Naive B cell (primary cell): ENCODE results near the gene DOCK8. TPM values are rescaled to one million over a fixed set of nuclear protein-coding genes. Genes with fewer than 3 reads are reported as not detected.
A peak's percentile ranks its signal among the peaks of the same experiment; 100 is the strongest.

Source experiments
- ATAC-seq, 2 donors: fragments of 150-1000 bp; cut with Tn5 transposase; 2 replicates each; pipeline ENCODE4 v1.10.0; 2021; ENCODE audit warnings: low read depth in 2 of 2, mild to moderate bottlenecking in 2 of 2, moderate library complexity in 2 of 2
- DNase-seq: peaks from one replicate; pipeline ENCODE4 v3.0.0; 2022
- H3K27ac Mint-ChIP-seq, 6 donors: one replicate each; pipeline ENCODE4 v1.8.0; 2020 to 2022; ENCODE audit warnings: mild to moderate bottlenecking in 6 of 6, mixed read lengths in 6 of 6, moderate library complexity in 5 of 6, inconsistent platforms in 2 of 6
- H3K27me3 Mint-ChIP-seq, 3 donors: one replicate each; pipeline ENCODE4 v1.8.0; 2021 to 2022; ENCODE audit warnings: mixed read lengths in 3 of 3, mild to moderate bottlenecking in 1 of 3
- H3K36me3 Mint-ChIP-seq, 2 donors: one replicate each; pipeline ENCODE4 v1.8.0; 2020 to 2022; ENCODE audit warnings: mixed read lengths in 2 of 2, inconsistent platforms in 1 of 2, mild to moderate bottlenecking in 1 of 2
- H3K4me1 Mint-ChIP-seq, 3 donors: one replicate each; pipeline ENCODE4 v1.8.0; 2020 to 2022; ENCODE audit warnings: mixed read lengths in 3 of 3, inconsistent platforms in 1 of 3, mild to moderate bottlenecking in 1 of 3, moderate library complexity in 1 of 3
- H3K4me3 Mint-ChIP-seq, 8 donors: one replicate each; pipeline ENCODE4 v1.8.0; 2020 to 2022; ENCODE audit warnings: mild to moderate bottlenecking in 8 of 8, mixed read lengths in 8 of 8, moderate library complexity in 8 of 8, inconsistent platforms in 2 of 8
- H3K9me3 Mint-ChIP-seq, 7 donors: one replicate each; pipeline ENCODE4 v1.8.0; 2020 to 2022; ENCODE audit warnings: mixed read lengths in 7 of 7, mild to moderate bottlenecking in 5 of 7, inconsistent platforms in 2 of 7, moderate library complexity in 1 of 7
- polyA plus RNA-seq, 6 donors: library from polyadenylated mRNA; unstranded; fragments of 300-500 nt; fragmentation: Illumina TruSeq; gene quantifications; one replicate each; pipeline ENCODE4 v1.2.3, GENCODE V29; 2021; ENCODE audit warnings: low read depth in 6 of 6

Gene DOCK8
- polyA plus RNA-seq, 6 donors from 2014 or later, result 15.3 to 109 (median 76.5) TPM

DNA sequence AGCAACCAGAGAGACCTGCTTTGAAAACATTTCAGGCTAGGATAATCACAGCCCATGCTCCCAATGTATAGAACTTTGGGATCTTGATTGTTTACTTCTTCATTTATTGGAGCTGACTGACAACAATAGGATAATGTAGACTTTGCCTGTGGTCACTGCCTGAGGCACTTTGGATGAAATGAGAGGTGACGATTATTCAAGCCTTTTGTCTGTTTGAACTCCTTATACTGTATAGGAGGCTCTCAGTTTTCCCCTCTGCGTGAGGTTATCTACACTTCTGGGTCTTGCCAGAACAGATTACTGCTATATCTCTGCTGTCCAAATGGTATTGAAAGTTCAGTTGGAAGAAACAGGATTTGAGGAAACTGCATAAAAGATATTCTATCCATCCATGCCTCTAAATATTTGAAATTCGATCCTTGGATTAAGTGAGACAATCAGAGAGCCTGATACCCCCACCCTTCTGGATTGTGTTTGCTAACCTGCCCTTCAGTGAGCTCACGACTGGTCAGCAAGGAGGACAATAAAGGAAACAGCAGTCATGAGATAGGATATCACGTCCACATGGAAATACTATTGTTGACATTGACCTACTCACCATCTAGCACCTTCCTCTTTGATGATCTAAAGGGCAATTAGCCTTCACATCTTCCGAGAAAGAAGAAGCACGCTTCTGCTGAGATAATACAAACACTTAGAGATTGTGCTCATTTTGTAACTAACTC is 98.1 kb downstream of the DOCK8 start:
- DNase-seq, result no peak
- Mint-ChIP-seq H3K4me3 (no peak overlapping the region), H3K9me3 (no peaks in the 10 kb centered on the region), H3K4me1 (no peaks in the 10 kb centered on the region), H3K27me3 (no peaks in the 10 kb centered on the region), H3K36me3 (peaks cover 8 to 14% of the 10 kb centered on the region in 2 donors), H3K27ac (peak overlapping the region in 1 of 6 donors; percentile 32)
- ATAC-seq, result no peak

GRCh38 chr9:316382-316965 is 101.8 kb downstream of the DOCK8 start:
- Mint-ChIP-seq H3K27me3 (no peaks in the 10 kb centered on the region), H3K4me3 (no peak overlapping the region), H3K4me1 (no peaks in the 10 kb centered on the region), H3K27ac (peak overlapping the region in 3 of 6 donors; percentile 33 to 76 (median 60)), H3K36me3 (peaks cover 11 to 13% of the 10 kb centered on the region in 2 donors), H3K9me3 (no peaks in the 10 kb centered on the region)
- ATAC-seq, result no peak
- DNase-seq, result no peak

GRCh38 chr9:318646-319045 is 104.0 kb downstream of the DOCK8 start:
- no peaks in the 10 kb centered on the region for H3K27me3 Mint-ChIP-seq
- no peak for DNase-seq
- no peak overlapping the region for H3K27ac Mint-ChIP-seq
- peaks cover 0 to 3% (median 0%) of the 10 kb centered on the region in 3 donors for H3K4me1 Mint-ChIP-seq
- no peaks in the 10 kb centered on the region for H3K9me3 Mint-ChIP-seq
- H3K4me3 Mint-ChIP-seq, result no peak overlapping the region
- ATAC-seq, result no peak
- H3K36me3 Mint-ChIP-seq, result peaks cover 16% of the 10 kb centered on the region in 2 donors

DNA sequence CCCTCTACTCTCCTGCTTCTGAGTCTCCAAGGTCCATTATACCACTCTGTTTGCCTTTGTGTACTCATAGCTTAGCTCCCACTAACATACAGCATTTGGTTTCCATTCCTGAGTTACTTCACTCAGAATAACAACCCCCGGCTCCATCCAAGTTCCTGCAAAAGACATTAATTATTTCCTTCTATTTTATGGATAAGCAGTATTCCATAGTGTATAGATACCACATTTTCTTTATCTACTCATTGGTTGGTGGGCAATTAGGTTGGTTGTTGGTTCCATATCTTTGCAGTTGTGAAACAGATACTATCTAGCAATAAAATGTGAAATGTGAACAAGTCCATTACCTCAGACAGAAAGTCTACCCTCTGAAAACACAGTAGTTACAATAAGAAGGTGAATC is 110.3 kb downstream of the DOCK8 start:
- H3K36me3 Mint-ChIP-seq, result peaks cover 8 to 16% of the 10 kb centered on the region in 2 donors
- H3K4me1 Mint-ChIP-seq, result peaks cover 0 to 5% (median 4%) of the 10 kb centered on the region in 3 donors

GRCh38 chr9:326667-327066 is 112.0 kb downstream of the DOCK8 start:
- DNase-seq, result no peak
- Mint-ChIP-seq H3K27me3 (no peaks in the 10 kb centered on the region), H3K9me3 (no peaks in the 10 kb centered on the region), H3K4me1 (peaks cover 0 to 5% (median 4%) of the 10 kb centered on the region in 3 donors), H3K36me3 (peaks cover 8 to 23% of the 10 kb centered on the region in 2 donors), H3K27ac (peak overlapping the region in 4 of 6 donors; percentile 1 to 79 (median 56)), H3K4me3 (no peak overlapping the region)
- ATAC-seq, result no peak

More for the DNA sequence above, 110.3 kb downstream of the DOCK8 start:
- ATAC-seq, result no peak
- H3K27me3 Mint-ChIP-seq, result no peaks in the 10 kb centered on the region
- no peaks in the 10 kb centered on the region for H3K9me3 Mint-ChIP-seq
- no peak overlapping the region for H3K4me3 Mint-ChIP-seq
- DNase-seq, result no peak
- H3K27ac Mint-ChIP-seq, result peak overlapping the region in 2 of 6 donors; percentile 83 to 88

DNA sequence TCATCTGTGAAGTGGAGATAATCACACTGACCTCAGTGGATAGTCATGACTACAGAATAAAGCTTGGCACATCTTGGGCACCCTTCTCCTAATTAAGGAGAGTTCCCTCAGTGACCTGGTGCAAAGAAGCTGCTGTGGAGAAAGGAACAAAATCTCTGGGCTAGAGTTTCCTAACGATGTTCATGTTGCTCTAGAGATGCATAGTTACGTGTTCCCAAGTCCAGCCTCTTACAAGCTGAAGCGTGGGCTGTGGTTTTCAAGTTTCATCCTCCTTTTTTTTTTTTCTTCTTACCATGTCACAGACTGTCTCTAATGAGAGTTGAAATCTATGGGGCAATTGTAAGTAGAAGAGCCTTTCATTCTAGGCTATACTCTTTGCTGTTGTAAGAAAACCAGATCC is 113.8 kb downstream of the DOCK8 start:
- ATAC-seq (no peak), DNase-seq (no peak)
- Mint-ChIP-seq H3K9me3 (no peaks in the 10 kb centered on the region), H3K4me1 (peaks cover 0 to 5% (median 3%) of the 10 kb centered on the region in 3 donors), H3K36me3 (peaks cover 5 to 22% of the 10 kb centered on the region in 2 donors), H3K27ac (peak overlapping the region in 1 of 6 donors; percentile 4), H3K27me3 (no peaks in the 10 kb centered on the region), H3K4me3 (no peak overlapping the region)

- no peaks in the 10 kb centered on the region for H3K27me3 Mint-ChIP-seq
- ATAC-seq, result no peak
- peaks cover 0 to 5% (median 0%) of the 10 kb centered on the region in 3 donors for H3K4me1 Mint-ChIP-seq
- no peak overlapping the region for H3K4me3 Mint-ChIP-seq
- no peak for DNase-seq
- H3K36me3 Mint-ChIP-seq, result peaks cover 20 to 35% of the 10 kb centered on the region in 2 donors
- peak overlapping the region in 1 of 6 donors; percentile 7 for H3K27ac Mint-ChIP-seq
- H3K9me3 Mint-ChIP-seq, result no peaks in the 10 kb centered on the region
Observed at GRCh38 chr9:331197-331596, 116.5 kb downstream of the DOCK8 start.

- H3K36me3 Mint-ChIP-seq, result peaks cover 34 to 35% of the 10 kb centered on the region in 2 donors
- no peak overlapping the region for H3K4me3 Mint-ChIP-seq
- peak overlapping the region in 2 of 6 donors; percentile 56 to 89 for H3K27ac Mint-ChIP-seq
- no peaks in the 10 kb centered on the region for H3K27me3 Mint-ChIP-seq
- peaks cover 0 to 3% (median 0%) of the 10 kb centered on the region in 3 donors for H3K4me1 Mint-ChIP-seq
- no peaks in the 10 kb centered on the region for H3K9me3 Mint-ChIP-seq
- ATAC-seq, result no peak
- DNase-seq, result no peak
Observed at GRCh38 chr9:335373-335772, 120.7 kb downstream of the DOCK8 start.

- no peaks in the 10 kb centered on the region for H3K9me3 Mint-ChIP-seq
- ATAC-seq, result no peak
Observed at GRCh38 chr9:336039-336438, 121.4 kb downstream of the DOCK8 start.

DNA sequence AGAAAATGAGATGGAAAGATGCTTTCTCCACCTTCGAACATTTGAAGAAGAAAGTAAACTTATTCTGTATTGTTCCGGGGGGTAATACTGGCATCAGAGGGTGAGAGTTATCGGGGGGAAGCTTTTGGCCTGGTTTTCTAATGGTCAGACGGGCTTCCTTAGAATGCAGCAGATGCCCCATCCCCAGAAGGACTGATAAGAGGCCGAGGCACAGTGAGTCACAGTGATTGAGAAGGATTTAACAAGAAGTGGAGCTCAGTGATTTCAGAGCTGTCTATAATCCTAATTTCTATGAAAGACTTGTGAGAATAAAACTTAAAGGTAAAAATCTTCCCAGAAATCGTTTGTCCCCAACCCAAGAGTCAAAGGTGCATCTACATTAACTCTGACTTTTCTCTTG is 123.9 kb downstream of the DOCK8 start:
- Mint-ChIP-seq H3K36me3 (peaks cover 33 to 46% of the 10 kb centered on the region in 2 donors), H3K9me3 (no peaks in the 10 kb centered on the region), H3K4me3 (no peak overlapping the region), H3K27me3 (no peaks in the 10 kb centered on the region), H3K27ac (peak overlapping the region in 3 of 6 donors; percentile 16 to 59 (median 22)), H3K4me1 (peaks cover 0 to 8% (median 0%) of the 10 kb centered on the region in 3 donors)
- DNase-seq (no peak), ATAC-seq (no peak)

More at GRCh38 chr9:336039-336438, 121.4 kb downstream of the DOCK8 start:
- peak overlapping the region in 5 of 6 donors; percentile 41 to 82 (median 72) for H3K27ac Mint-ChIP-seq
- H3K36me3 Mint-ChIP-seq, result peaks cover 28 to 34% of the 10 kb centered on the region in 2 donors
- no peak for DNase-seq
- H3K4me1 Mint-ChIP-seq, result peaks cover 0 to 3% (median 0%) of the 10 kb centered on the region in 3 donors
- H3K4me3 Mint-ChIP-seq, result no peak overlapping the region
- no peaks in the 10 kb centered on the region for H3K27me3 Mint-ChIP-seq

- Mint-ChIP-seq H3K4me3 (no peak overlapping the region), H3K4me1 (peaks cover 0 to 8% (median 4%) of the 10 kb centered on the region in 3 donors), H3K27me3 (no peaks in the 10 kb centered on the region), H3K36me3 (peaks cover 15 to 28% of the 10 kb centered on the region in 2 donors), H3K27ac (peak overlapping the region in 3 of 6 donors; percentile 21 to 44 (median 28)), H3K9me3 (no peaks in the 10 kb centered on the region)
- ATAC-seq (no peak), DNase-seq (no peak)
Observed at GRCh38 chr9:341634-342421, 127.2 kb downstream of the DOCK8 start.

- H3K4me3 Mint-ChIP-seq, result no peak overlapping the region
- no peaks in the 10 kb centered on the region for H3K27me3 Mint-ChIP-seq
- ATAC-seq (no peak), DNase-seq (no peak)
- peaks cover 0 to 5% (median 4%) of the 10 kb centered on the region in 3 donors for H3K4me1 Mint-ChIP-seq
- H3K9me3 Mint-ChIP-seq, result no peaks in the 10 kb centered on the region
- peaks cover 15 to 20% of the 10 kb centered on the region in 2 donors for H3K36me3 Mint-ChIP-seq
- H3K27ac Mint-ChIP-seq, result peak overlapping the region in 3 of 6 donors; percentile 22 to 62 (median 32)
Observed at GRCh38 chr9:343773-344172, 129.1 kb downstream of the DOCK8 start.

- Mint-ChIP-seq H3K27ac (peak overlapping the region in 1 of 6 donors; percentile 39), H3K36me3 (peaks cover 19 to 29% of the 10 kb centered on the region in 2 donors), H3K27me3 (no peaks in the 10 kb centered on the region), H3K4me3 (no peak overlapping the region), H3K4me1 (peaks cover 16 to 18% (median 17%) of the 10 kb centered on the region in 3 donors), H3K9me3 (no peaks in the 10 kb centered on the region)
- DNase-seq (no peak), ATAC-seq (no peak)
Observed at GRCh38 chr9:346111-346571, 131.5 kb downstream of the DOCK8 start.
